ENCODE measurements around the gene CREG1.
A peak's percentile ranks its signal among the peaks of the same experiment; 100 is the strongest.
"Not testable (repeated sequence)": the region's sequence is repeated elsewhere in the genome, so short reads cannot be mapped to it uniquely, and the experiment has no call there.

The CREG1 gene

GRCh38 chr1:167553136-167554027, at the start of gene CREG1:
Gene CREG1 (minus strand): TSS chr1:167553762.
- DNase-seq (ENCODE audit: low read depth in 2 of 2): peak; percentile 77 to 92

- DNase-seq (ENCODE audit: low read depth in 2 of 2): no peak
Observed at GRCh38 chr1:167602840-167603239, 49.3 kb upstream of the CREG1 start.

- DNase-seq (ENCODE audit: low read depth in 2 of 2): no peak
Observed at GRCh38 chr1:167601442-167602383, 48.2 kb upstream of the CREG1 start.

GRCh38 chr1:167599957-167600581, 46.5 kb upstream of the CREG1 start:
- DNase-seq (ENCODE audit: low read depth in 2 of 2): no peak

- DNase-seq (ENCODE audit: low read depth in 2 of 2): no peak
Observed at GRCh38 chr1:167594822-167595221, 41.3 kb upstream of the CREG1 start.

- DNase-seq (ENCODE audit: low read depth in 2 of 2): no peak
Observed at GRCh38 chr1:167593860-167594259, 40.3 kb upstream of the CREG1 start.

- no peak for DNase-seq (ENCODE audit: low read depth in 2 of 2)
Observed at GRCh38 chr1:167592475-167592874, 38.9 kb upstream of the CREG1 start.

GRCh38 chr1:167588361-167588760, 34.8 kb upstream of the CREG1 start:
- DNase-seq (ENCODE audit: low read depth in 2 of 2): no peak

GRCh38 chr1:167587872-167588271, 34.3 kb upstream of the CREG1 start:
- no peak for DNase-seq (ENCODE audit: low read depth in 2 of 2)

- no peak for DNase-seq (ENCODE audit: low read depth in 2 of 2)
Observed at GRCh38 chr1:167587342-167587741, 33.8 kb upstream of the CREG1 start.

GRCh38 chr1:167584581-167584980, 31.0 kb upstream of the CREG1 start:
- DNase-seq (ENCODE audit: low read depth in 2 of 2): no peak

GRCh38 chr1:167582722-167583121, 29.2 kb upstream of the CREG1 start:
- no peak for DNase-seq (ENCODE audit: low read depth in 2 of 2)

GRCh38 chr1:167582064-167582463, 28.5 kb upstream of the CREG1 start:
- no peak for DNase-seq (ENCODE audit: low read depth in 2 of 2)

- DNase-seq (ENCODE audit: low read depth in 2 of 2): no peak
Observed at GRCh38 chr1:167579986-167580385, 26.4 kb upstream of the CREG1 start.

GRCh38 chr1:167578939-167579521, 25.5 kb upstream of the CREG1 start:
- no peak for DNase-seq (ENCODE audit: low read depth in 2 of 2)

- no peak for DNase-seq (ENCODE audit: low read depth in 2 of 2)
Observed at GRCh38 chr1:167575649-167576048, 22.1 kb upstream of the CREG1 start.

GRCh38 chr1:167573035-167573434, 19.5 kb upstream of the CREG1 start:
- no peak for DNase-seq (ENCODE audit: low read depth in 2 of 2)

- DNase-seq (ENCODE audit: low read depth in 2 of 2): not testable (repeated sequence)
Observed at GRCh38 chr1:167570712-167571111, 17.1 kb upstream of the CREG1 start.

GRCh38 chr1:167567663-167568062, 14.1 kb upstream of the CREG1 start:
- DNase-seq (ENCODE audit: low read depth in 2 of 2): no peak

GRCh38 chr1:167566766-167567165, 13.2 kb upstream of the CREG1 start:
- no peak for DNase-seq (ENCODE audit: low read depth in 2 of 2)

GRCh38 chr1:167565922-167566321, 12.4 kb upstream of the CREG1 start:
- DNase-seq (ENCODE audit: low read depth in 2 of 2): no peak
